GF-D8 (cell line): ENCODE data around the gene SPATA46.
"Not testable (repeated sequence)": the region's sequence is repeated elsewhere in the genome, so short reads cannot be mapped to it uniquely, and the experiment has no call there.

Experiments used
- DNase-seq: peaks from one replicate; lab custom pipeline; 2025; lab: John Stamatoyannopoulos, UW

The SPATA46 gene

GRCh38 chr1:162353702-162354101, 23.0 kb downstream of the SPATA46 start:
- DNase-seq = no peak

- DNase-seq = no peak
These were observed 23.6 kb downstream of the SPATA46 start for GRCh38 chr1:162353078-162353477.

GRCh38 chr1:162351874-162352273, 24.8 kb downstream of the SPATA46 start:
- DNase-seq = not testable (repeated sequence)

- no peak for DNase-seq
These were observed 25.3 kb downstream of the SPATA46 start for GRCh38 chr1:162351246-162351842.

GRCh38 chr1:162349635-162350330, 26.9 kb downstream of the SPATA46 start:
- no peak for DNase-seq

GRCh38 chr1:162347281-162347680, 29.4 kb downstream of the SPATA46 start:
- DNase-seq = no peak

GRCh38 chr1:162343470-162343869, 33.2 kb downstream of the SPATA46 start:
- DNase-seq = no peak

- DNase-seq = no peak
These were observed 34.1 kb downstream of the SPATA46 start for GRCh38 chr1:162342452-162342983.

GRCh38 chr1:162336621-162337285, 39.9 kb downstream of the SPATA46 start:
- no peak for DNase-seq

- DNase-seq = no peak
These were observed 41.5 kb downstream of the SPATA46 start for GRCh38 chr1:162335126-162335525.

- no peak for DNase-seq
These were observed 42.7 kb downstream of the SPATA46 start for GRCh38 chr1:162333991-162334390.

- no peak for DNase-seq
These were observed 46.8 kb downstream of the SPATA46 start for GRCh38 chr1:162329826-162330225.

GRCh38 chr1:162328512-162328911, 48.1 kb downstream of the SPATA46 start:
- DNase-seq = no peak

GRCh38 chr1:162327788-162328165, 48.9 kb downstream of the SPATA46 start:
- no peak for DNase-seq

- no peak for DNase-seq
These were observed 49.4 kb downstream of the SPATA46 start for GRCh38 chr1:162327144-162327787.

- DNase-seq = no peak
These were observed 50.1 kb downstream of the SPATA46 start for GRCh38 chr1:162326559-162326958.

- DNase-seq = no peak
These were observed 52.3 kb downstream of the SPATA46 start for GRCh38 chr1:162324396-162324795.
